Occipital lobe (tissue), 2 donors: Measurements from ENCODE around the gene TNRC6B. TPM values are rescaled to one million over a fixed set of nuclear protein-coding genes. Genes with fewer than 3 reads are reported as not detected.
"Not testable (repeated sequence)": the region's sequence is repeated elsewhere in the genome, so short reads cannot be mapped to it uniquely, and the experiment has no call there.

Source experiments
- DNase-seq: peaks from one replicate; lab custom pipeline; 2025; lab: John Stamatoyannopoulos, UW
- total RNA-seq: library from RNA; depleted of rRNA; stranded (reverse); fragments of >200 nt; gene quantifications from one replicate; pipeline ENCODE4 v1.2.3, GENCODE V29; 2014

TNRC6B gene
- 44.3 TPM for total RNA-seq

- DNase-seq = peak; percentile 91
Observed at GRCh38 chr22:40177738-40178416, at the start of gene TNRC6B. TNRC6B (plus strand) TSS chr22:40177925; CDS start chr22:40178136, 211 bp downstream.

- DNase-seq = no peak
Observed at GRCh38 chr22:40128989-40129388, 48.7 kb upstream of the TNRC6B start.

- no peak for DNase-seq
Observed at GRCh38 chr22:40137132-40137531, 40.6 kb upstream of the TNRC6B start.

- DNase-seq = no peak
Observed at GRCh38 chr22:40138866-40139265, 38.9 kb upstream of the TNRC6B start.

- DNase-seq = no peak
Observed at GRCh38 chr22:40147388-40148176, 30.1 kb upstream of the TNRC6B start.

GRCh38 chr22:40153192-40153591 is 24.5 kb upstream of the TNRC6B start:
- no peak for DNase-seq

GRCh38 chr22:40153705-40154104 is 24.0 kb upstream of the TNRC6B start:
- no peak for DNase-seq

- no peak for DNase-seq
Observed at GRCh38 chr22:40156001-40156516, 21.7 kb upstream of the TNRC6B start.

- not testable (repeated sequence) for DNase-seq
Observed at GRCh38 chr22:40156682-40157081, 21.0 kb upstream of the TNRC6B start.

- DNase-seq = no peak
Observed at GRCh38 chr22:40157330-40157945, 20.3 kb upstream of the TNRC6B start.

- DNase-seq = no peak
Observed at GRCh38 chr22:40161194-40161593, 16.5 kb upstream of the TNRC6B start.

- DNase-seq = not testable (repeated sequence)
Observed at GRCh38 chr22:40165537-40165936, 12.2 kb upstream of the TNRC6B start.

- DNase-seq = no peak
Observed at GRCh38 chr22:40175611-40176244, 2.0 kb upstream of the TNRC6B start.

- no peak for DNase-seq
Observed at GRCh38 chr22:40176921-40177737, 596 bp upstream of the TNRC6B start.

GRCh38 chr22:40178417-40179409 is 988 bp downstream of the TNRC6B start:
- DNase-seq = no peak

- DNase-seq = no peak
Observed at GRCh38 chr22:40179526-40179925, 1.8 kb downstream of the TNRC6B start.

GRCh38 chr22:40180403-40180802 is 2.7 kb downstream of the TNRC6B start:
- DNase-seq = no peak

GRCh38 chr22:40181323-40181722 is 3.6 kb downstream of the TNRC6B start:
- DNase-seq = no peak

GRCh38 chr22:40182231-40182835 is 4.6 kb downstream of the TNRC6B start:
- DNase-seq = no peak
